ENCODE data around the gene CPXM1. TPM values are rescaled to one million over a fixed set of nuclear protein-coding genes. Genes with fewer than 3 reads are reported as not detected.

The CPXM1 gene
- total and polyA plus RNA-seq, 9 of the 15 experiments (the other 6 are each of a cell fraction or from before 2014, with no cell fraction given): 0.04 to 1.1 (median 0.37) TPM; not detected in 2

DNA sequence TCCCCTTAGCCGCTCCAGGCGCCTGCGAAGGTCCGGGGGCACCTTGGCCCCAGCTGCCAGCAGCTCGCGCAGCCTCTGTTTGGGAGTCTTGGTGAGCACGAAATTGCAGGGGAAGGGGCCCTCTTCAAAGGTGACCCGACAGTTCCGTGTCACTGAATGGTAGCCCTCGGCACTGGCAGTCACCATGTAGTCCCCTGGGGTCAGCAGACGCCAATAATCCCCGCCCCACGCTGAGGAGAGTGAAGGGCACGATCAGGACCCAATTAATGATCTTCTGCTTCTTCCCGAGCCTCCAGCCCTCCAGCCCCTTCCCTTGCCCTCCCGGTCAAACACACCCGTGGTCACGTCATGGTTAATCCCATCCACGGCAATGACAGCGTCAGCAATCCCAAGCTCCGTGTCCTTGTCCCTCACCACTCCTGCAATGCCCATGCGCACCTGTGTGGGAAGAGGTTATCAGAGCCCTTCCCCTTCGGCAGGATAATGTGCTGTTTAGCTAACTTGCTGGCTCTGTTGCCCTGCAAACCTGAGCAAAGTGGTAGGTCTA lies 6.2 kb downstream of the CPXM1 start:
- Histone ChIP-seq H3K36me3 (ENCODE audit: control insufficient read depth, insufficient read depth, low read length) (no peaks in the 10 kb centered on the region), H3K4me2 (ENCODE audit: insufficient read depth, low read length) (no peak overlapping the region), H3K4me1 (replicated peaks in 1 of 2; ENCODE audit: control insufficient read depth in 2 of 2, insufficient read depth in 2 of 2, low read length in 2 of 2) (peaks cover 2 to 15% of the 10 kb centered on the region in 2 experiments; a peak in 4 of 5 replicates), H3K9ac (ENCODE audit: insufficient read depth in 1 of 2, low read depth in 2 of 2, low read length in 2 of 2) (no peak overlapping the region), H3K9me3 (replicated peaks; ENCODE audit: control insufficient read depth, insufficient read depth, low read depth, low read length) (no peaks in the 10 kb centered on the region), H2AFZ (ENCODE audit: low read depth, low read length) (no peak overlapping the region), H3K9me1 (ENCODE audit: control insufficient read depth, insufficient read depth, low read length) (no peaks in the 10 kb centered on the region), H3K27ac (ENCODE audit: extremely low read depth, low read depth, low read length) (no peak overlapping the region), H3K4me3 (no peak overlapping the region), H3K79me2 (ENCODE audit: control insufficient read depth, insufficient read depth, low read length) (no peaks in the 10 kb centered on the region), H4K20me1 (replicated peaks; ENCODE audit: control insufficient read depth, insufficient read depth, low read length) (peaks cover 12% of the 10 kb centered on the region; the same call in 1 of the 2 replicates), H3K27me3 (ENCODE audit: control insufficient read depth in 2 of 2, insufficient read depth in 2 of 2, low read length in 2 of 2) (peaks cover 15 to 53% of the 10 kb centered on the region in 2 experiments; a peak in 4 of 5 replicates)
- in situ Hi-C loops (cut with MboI): no loop called here
- ATAC-seq (no peak), FAIRE-seq (no peak), DNase-seq (ENCODE audit: extremely low read depth in 1 of 4, low spot score in 3 of 4) (no peak)
- BruUV-seq (replicated peaks): no TSS peak
- WGBS (ENCODE audit: insufficient coverage, low coverage, missing lambda C conversion rate): 5% methylated on average over 8 of the region's 23 CpGs
- ChIA-PET CTCF (ENCODE audit: low intra/inter-chr PET ratio) (no interaction called here), POLR2A (no interaction called here)
- no peak for TF ChIP-seq MXD1 (CRISPR knock-in tag; IDR thresholded peaks at IDR 0.05; ENCODE audit: borderline replicate concordance, poor library complexity, severe bottlenecking)
- no peak for TF ChIP-seq TFAM (CRISPR knock-in tag; conservative IDR thresholded peaks at IDR 0.05)
- TF ChIP-seq, protein P1, sequence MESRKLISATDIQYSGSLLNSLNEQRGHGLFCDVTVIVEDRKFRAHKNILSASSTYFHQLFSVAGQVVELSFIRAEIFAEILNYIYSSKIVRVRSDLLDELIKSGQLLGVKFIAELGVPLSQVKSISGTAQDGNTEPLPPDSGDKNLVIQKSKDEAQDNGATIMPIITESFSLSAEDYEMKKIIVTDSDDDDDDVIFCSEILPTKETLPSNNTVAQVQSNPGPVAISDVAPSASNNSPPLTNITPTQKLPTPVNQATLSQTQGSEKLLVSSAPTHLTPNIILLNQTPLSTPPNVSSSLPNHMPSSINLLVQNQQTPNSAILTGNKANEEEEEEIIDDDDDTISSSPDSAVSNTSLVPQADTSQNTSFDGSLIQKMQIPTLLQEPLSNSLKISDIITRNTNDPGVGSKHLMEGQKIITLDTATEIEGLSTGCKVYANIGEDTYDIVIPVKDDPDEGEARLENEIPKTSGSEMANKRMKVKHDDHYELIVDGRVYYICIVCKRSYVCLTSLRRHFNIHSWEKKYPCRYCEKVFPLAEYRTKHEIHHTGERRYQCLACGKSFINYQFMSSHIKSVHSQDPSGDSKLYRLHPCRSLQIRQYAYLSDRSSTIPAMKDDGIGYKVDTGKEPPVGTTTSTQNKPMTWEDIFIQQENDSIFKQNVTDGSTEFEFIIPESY (CRISPR knock-in tag; IDR thresholded peaks at IDR 0.05): no peak
- TF ChIP-seq ERF (CRISPR knock-in tag; IDR thresholded peaks at IDR 0.05): no peak
- no peak for TF ChIP-seq NUFIP1 (IDR thresholded peaks at IDR 0.05; ENCODE audit: partially characterized antibody)
- TF ChIP-seq L3MBTL2 (IDR thresholded peaks at IDR 0.05): no peak
- TF ChIP-seq FOXO4 (CRISPR knock-in tag; IDR thresholded peaks at IDR 0.05): no peak
- intact Hi-C loops (cut with micrococcal nuclease): no loop called here

All from K562 (cell line).